ENCODE measurements around the gene S100A4. TPM values are rescaled to one million over a fixed set of nuclear protein-coding genes. Genes with fewer than 3 reads are reported as not detected.

Gene S100A4
- total and polyA plus RNA-seq, 2 experiments from 2014 or later: 14.2 to 36.0 TPM

DNA sequence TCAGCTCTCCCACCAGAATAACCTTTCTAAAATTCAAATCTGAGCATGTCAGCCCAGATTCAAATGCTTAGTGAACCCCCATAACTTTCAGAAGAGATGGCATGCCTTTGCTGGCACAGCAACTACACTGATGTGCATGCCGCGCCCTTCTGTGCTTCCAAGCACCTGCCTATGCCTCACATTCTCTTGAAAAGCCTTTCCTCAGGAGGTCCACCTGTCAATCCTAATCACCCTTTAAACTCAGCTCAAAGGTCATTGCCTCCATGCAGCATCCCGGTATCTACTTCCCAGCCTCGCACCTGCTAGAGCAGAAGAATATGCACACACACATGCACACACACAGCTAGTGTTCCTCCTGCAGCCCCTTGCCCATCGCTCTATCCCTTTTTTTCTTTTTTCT, 25.3 kb upstream of the S100A4 start:
- TF ChIP-seq, protein P1, sequence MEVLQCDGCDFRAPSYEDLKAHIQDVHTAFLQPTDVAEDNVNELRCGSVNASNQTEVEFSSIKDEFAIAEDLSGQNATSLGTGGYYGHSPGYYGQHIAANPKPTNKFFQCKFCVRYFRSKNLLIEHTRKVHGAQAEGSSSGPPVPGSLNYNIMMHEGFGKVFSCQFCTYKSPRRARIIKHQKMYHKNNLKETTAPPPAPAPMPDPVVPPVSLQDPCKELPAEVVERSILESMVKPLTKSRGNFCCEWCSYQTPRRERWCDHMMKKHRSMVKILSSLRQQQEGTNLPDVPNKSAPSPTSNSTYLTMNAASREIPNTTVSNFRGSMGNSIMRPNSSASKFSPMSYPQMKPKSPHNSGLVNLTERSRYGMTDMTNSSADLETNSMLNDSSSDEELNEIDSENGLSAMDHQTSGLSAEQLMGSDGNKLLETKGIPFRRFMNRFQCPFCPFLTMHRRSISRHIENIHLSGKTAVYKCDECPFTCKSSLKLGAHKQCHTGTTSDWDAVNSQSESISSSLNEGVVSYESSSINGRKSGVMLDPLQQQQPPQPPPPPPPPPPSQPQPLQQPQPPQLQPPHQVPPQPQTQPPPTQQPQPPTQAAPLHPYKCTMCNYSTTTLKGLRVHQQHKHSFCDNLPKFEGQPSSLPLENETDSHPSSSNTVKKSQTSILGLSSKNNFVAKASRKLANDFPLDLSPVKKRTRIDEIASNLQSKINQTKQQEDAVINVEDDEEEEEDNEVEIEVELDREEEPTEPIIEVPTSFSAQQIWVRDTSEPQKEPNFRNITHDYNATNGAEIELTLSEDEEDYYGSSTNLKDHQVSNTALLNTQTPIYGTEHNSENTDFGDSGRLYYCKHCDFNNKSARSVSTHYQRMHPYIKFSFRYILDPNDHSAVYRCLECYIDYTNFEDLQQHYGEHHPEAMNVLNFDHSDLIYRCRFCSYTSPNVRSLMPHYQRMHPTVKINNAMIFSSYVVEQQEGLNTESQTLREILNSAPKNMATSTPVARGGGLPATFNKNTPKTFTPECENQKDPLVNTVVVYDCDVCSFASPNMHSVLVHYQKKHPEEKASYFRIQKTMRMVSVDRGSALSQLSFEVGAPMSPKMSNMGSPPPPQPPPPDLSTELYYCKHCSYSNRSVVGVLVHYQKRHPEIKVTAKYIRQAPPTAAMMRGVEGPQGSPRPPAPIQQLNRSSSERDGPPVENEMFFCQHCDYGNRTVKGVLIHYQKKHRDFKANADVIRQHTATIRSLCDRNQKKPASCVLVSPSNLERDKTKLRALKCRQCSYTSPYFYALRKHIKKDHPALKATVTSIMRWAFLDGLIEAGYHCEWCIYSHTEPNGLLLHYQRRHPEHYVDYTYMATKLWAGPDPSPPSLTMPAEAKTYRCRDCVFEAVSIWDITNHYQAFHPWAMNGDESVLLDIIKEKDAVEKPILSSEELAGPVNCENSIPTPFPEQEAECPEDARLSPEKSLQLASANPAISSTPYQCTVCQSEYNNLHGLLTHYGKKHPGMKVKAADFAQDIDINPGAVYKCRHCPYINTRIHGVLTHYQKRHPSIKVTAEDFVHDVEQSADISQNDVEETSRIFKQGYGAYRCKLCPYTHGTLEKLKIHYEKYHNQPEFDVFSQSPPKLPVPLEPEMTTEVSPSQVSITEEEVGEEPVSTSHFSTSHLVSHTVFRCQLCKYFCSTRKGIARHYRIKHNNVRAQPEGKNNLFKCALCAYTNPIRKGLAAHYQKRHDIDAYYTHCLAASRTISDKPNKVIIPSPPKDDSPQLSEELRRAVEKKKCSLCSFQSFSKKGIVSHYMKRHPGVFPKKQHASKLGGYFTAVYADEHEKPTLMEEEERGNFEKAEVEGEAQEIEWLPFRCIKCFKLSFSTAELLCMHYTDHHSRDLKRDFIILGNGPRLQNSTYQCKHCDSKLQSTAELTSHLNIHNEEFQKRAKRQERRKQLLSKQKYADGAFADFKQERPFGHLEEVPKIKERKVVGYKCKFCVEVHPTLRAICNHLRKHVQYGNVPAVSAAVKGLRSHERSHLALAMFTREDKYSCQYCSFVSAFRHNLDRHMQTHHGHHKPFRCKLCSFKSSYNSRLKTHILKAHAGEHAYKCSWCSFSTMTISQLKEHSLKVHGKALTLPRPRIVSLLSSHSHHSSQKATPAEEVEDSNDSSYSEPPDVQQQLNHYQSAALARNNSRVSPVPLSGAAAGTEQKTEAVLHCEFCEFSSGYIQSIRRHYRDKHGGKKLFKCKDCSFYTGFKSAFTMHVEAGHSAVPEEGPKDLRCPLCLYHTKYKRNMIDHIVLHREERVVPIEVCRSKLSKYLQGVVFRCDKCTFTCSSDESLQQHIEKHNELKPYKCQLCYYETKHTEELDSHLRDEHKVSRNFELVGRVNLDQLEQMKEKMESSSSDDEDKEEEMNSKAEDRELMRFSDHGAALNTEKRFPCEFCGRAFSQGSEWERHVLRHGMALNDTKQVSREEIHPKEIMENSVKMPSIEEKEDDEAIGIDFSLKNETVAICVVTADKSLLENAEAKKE (CRISPR knock-in tag; IDR thresholded peaks at IDR 0.05): no peak
- TF ChIP-seq ZNF114 (CRISPR knock-in tag; IDR thresholded peaks at IDR 0.05) (no peak), EZH2phosphoT487 (IDR thresholded peaks at IDR 0.05; ENCODE audit: unreplicated experiment) (no peak), NANOG (IDR thresholded peaks at IDR 0.05; ENCODE audit: borderline replicate concordance) (no peak), STAT1 (IDR thresholded peaks at IDR 0.05; ENCODE audit: unreplicated experiment) (no peak), JUNB (IDR thresholded peaks at IDR 0.05; ENCODE audit: unreplicated experiment) (no peak), ZNF331 (CRISPR knock-in tag; IDR thresholded peaks at IDR 0.05; ENCODE audit: low read depth) (no peak), EZH2 (IDR thresholded peaks at IDR 0.05; ENCODE audit: low read depth, unreplicated experiment) (no peak), CREB1 (CRISPR knock-in tag; IDR thresholded peaks at IDR 0.05; ENCODE audit: low read depth) (no peak), POLR2AphosphoS5 (IDR thresholded peaks at IDR 0.05; ENCODE audit: low read depth) (no peak)
- TF ChIP-seq, protein P2, sequence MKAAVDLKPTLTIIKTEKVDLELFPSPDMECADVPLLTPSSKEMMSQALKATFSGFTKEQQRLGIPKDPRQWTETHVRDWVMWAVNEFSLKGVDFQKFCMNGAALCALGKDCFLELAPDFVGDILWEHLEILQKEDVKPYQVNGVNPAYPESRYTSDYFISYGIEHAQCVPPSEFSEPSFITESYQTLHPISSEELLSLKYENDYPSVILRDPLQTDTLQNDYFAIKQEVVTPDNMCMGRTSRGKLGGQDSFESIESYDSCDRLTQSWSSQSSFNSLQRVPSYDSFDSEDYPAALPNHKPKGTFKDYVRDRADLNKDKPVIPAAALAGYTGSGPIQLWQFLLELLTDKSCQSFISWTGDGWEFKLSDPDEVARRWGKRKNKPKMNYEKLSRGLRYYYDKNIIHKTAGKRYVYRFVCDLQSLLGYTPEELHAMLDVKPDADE (IDR thresholded peaks at IDR 0.05): no peak
- TF ChIP-seq, protein P3, sequence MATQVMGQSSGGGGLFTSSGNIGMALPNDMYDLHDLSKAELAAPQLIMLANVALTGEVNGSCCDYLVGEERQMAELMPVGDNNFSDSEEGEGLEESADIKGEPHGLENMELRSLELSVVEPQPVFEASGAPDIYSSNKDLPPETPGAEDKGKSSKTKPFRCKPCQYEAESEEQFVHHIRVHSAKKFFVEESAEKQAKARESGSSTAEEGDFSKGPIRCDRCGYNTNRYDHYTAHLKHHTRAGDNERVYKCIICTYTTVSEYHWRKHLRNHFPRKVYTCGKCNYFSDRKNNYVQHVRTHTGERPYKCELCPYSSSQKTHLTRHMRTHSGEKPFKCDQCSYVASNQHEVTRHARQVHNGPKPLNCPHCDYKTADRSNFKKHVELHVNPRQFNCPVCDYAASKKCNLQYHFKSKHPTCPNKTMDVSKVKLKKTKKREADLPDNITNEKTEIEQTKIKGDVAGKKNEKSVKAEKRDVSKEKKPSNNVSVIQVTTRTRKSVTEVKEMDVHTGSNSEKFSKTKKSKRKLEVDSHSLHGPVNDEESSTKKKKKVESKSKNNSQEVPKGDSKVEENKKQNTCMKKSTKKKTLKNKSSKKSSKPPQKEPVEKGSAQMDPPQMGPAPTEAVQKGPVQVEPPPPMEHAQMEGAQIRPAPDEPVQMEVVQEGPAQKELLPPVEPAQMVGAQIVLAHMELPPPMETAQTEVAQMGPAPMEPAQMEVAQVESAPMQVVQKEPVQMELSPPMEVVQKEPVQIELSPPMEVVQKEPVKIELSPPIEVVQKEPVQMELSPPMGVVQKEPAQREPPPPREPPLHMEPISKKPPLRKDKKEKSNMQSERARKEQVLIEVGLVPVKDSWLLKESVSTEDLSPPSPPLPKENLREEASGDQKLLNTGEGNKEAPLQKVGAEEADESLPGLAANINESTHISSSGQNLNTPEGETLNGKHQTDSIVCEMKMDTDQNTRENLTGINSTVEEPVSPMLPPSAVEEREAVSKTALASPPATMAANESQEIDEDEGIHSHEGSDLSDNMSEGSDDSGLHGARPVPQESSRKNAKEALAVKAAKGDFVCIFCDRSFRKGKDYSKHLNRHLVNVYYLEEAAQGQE (IDR thresholded peaks at IDR 0.05; ENCODE audit: unreplicated experiment): no peak
- TF ChIP-seq, protein P4, sequence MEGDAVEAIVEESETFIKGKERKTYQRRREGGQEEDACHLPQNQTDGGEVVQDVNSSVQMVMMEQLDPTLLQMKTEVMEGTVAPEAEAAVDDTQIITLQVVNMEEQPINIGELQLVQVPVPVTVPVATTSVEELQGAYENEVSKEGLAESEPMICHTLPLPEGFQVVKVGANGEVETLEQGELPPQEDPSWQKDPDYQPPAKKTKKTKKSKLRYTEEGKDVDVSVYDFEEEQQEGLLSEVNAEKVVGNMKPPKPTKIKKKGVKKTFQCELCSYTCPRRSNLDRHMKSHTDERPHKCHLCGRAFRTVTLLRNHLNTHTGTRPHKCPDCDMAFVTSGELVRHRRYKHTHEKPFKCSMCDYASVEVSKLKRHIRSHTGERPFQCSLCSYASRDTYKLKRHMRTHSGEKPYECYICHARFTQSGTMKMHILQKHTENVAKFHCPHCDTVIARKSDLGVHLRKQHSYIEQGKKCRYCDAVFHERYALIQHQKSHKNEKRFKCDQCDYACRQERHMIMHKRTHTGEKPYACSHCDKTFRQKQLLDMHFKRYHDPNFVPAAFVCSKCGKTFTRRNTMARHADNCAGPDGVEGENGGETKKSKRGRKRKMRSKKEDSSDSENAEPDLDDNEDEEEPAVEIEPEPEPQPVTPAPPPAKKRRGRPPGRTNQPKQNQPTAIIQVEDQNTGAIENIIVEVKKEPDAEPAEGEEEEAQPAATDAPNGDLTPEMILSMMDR (conservative IDR thresholded peaks at IDR 0.05; ENCODE audit: low read depth in 2 of 2): no peak
- Mint-ChIP-seq H3K27ac (no peak overlapping the region), H3K27me3 (ENCODE audit: insufficient read depth, low read depth, poor library complexity) (peaks cover 14% of the 10 kb centered on the region), H3K9me3 (peaks cover 20% of the 10 kb centered on the region; the same call in 2 of the 3 replicates), H3K4me3 (no peak overlapping the region), H3K36me3 (ENCODE audit: low read depth) (no peaks in the 10 kb centered on the region; the same call in 1 of the 3 replicates), H3K4me1 (peaks cover 29% of the 10 kb centered on the region)
- Histone ChIP-seq H3K4me1 (ENCODE audit: insufficient read depth) (peaks cover 18% of the 10 kb centered on the region), H3K4me3 (no peak overlapping the region), H2AFZ (no peak overlapping the region), H3K36me3 (ENCODE audit: insufficient read depth) (no peaks in the 10 kb centered on the region), H3K27me3 (ENCODE audit: insufficient read depth) (no peaks in the 10 kb centered on the region), H4K20me1 (replicated peaks; ENCODE audit: insufficient read depth) (no peaks in the 10 kb centered on the region), H3K79me2 (replicated peaks; ENCODE audit: insufficient read depth) (no peaks in the 10 kb centered on the region), H3K9me2 (ENCODE audit: insufficient read depth) (no peaks in the 10 kb centered on the region), H3F3A (replicated peaks; ENCODE audit: low read depth) (peaks cover 6% of the 10 kb centered on the region; the same call in 1 of the 2 replicates), H3K4me2 (no peak overlapping the region), H3K27ac (ENCODE audit: low read depth) (no peak overlapping the region)
- ATAC-seq: no peak
- DNase-seq (ENCODE audit: low spot score): no peak

Measured in GM23338 (cell line).